T-cell (primary cell): ENCODE data around the gene CEP41. TPM values are rescaled to one million over a fixed set of nuclear protein-coding genes. Genes with fewer than 3 reads are reported as not detected.

Experiments
- ATAC-seq, 4 experiments: fragments of 200-7000 bp in 3 of 4; fragments of 150-1000 bp in 1 of 4; cut with Tn5 transposase; replicated peaks in 1 of 4; 1 replicate in 3 of 4; 2 replicates in 1 of 4; pipeline ENCODE4 v1.10.0; 2021; ENCODE audit warnings: moderate library complexity in 3 of 4, mild to moderate bottlenecking in 2 of 4, moderate number of reproducible peaks in 1 of 4
- CTCF ChIA-PET, 2 donors: fragments of 300-600 bp; sonication (Branson Sonifier 250); formaldehyde crosslinking; loops; one replicate each; lab custom pipeline; 2022; ENCODE audit warnings: antibody characterized with exemption in 2 of 2; lab: Charles Lee
- POLR2A ChIA-PET, 2 donors: fragments of 300-600 bp; sonication (Branson Sonifier 250); formaldehyde crosslinking; loops; one replicate each; lab custom pipeline; 2022; ENCODE audit warnings: antibody characterized with exemption in 2 of 2; lab: Charles Lee
- DNase-seq, 35 experiments: peaks; one replicate each; pipeline versions ENCODE4 v3.0.0 to v3.0.0-alpha.2; 2013 to 2023
- H3K27ac ChIP-seq: one replicate; pipeline ENCODE4 v1.5.1; 2013; ENCODE audit warnings: low read length
- H3K27me3 ChIP-seq, 2 experiments: replicated peaks in 1 of 2; 1 replicate in 1 of 2; 2 replicates in 1 of 2; pipeline versions ENCODE4 v1.6.1 to v1.7.0; 2013; ENCODE audit warnings: low read length in 1 of 2, mixed read lengths in 1 of 2; ENCODE audit not compliant: control insufficient read depth in 2 of 2, insufficient read depth in 2 of 2; ENCODE audit errors: extremely low read depth in 1 of 2
- H3K36me3 ChIP-seq, 2 donors: 1 replicate in 1 of 2; 2 replicates in 1 of 2; pipeline versions ENCODE4 v1.6.1 to v1.7.0; 2013; ENCODE audit warnings: low read length in 1 of 2; ENCODE audit not compliant: control insufficient read depth in 2 of 2, insufficient read depth in 1 of 2; ENCODE audit errors: extremely low read depth in 1 of 2
- H3K4me1 ChIP-seq, 2 experiments: 1 replicate in 1 of 2; 2 replicates in 1 of 2; pipeline versions ENCODE4 v1.6.1 to v1.7.0; 2013; ENCODE audit warnings: low read length in 2 of 2, mixed read lengths in 1 of 2; ENCODE audit not compliant: insufficient read depth in 2 of 2, control insufficient read depth in 1 of 2; ENCODE audit errors: extremely low read depth in 1 of 2
- H3K4me3 ChIP-seq, 2 donors: 1 replicate in 1 of 2; 2 replicates in 1 of 2; pipeline versions ENCODE4 v1.5.1 to v1.7.0; 2013; ENCODE audit warnings: mild to moderate bottlenecking in 2 of 2, low read length in 1 of 2, moderate library complexity in 1 of 2; ENCODE audit not compliant: control insufficient read depth in 1 of 2; ENCODE audit errors: extremely low read depth in 1 of 2
- H3K9me3 ChIP-seq: 2 replicates; pipeline ENCODE4 v1.7.0; 2013
- H3K27ac Mint-ChIP-seq, 2 donors: one replicate each; pipeline ENCODE4 v1.8.0; 2020 to 2021; ENCODE audit warnings: mild to moderate bottlenecking in 2 of 2, mixed read lengths in 2 of 2
- H3K27me3 Mint-ChIP-seq, 2 donors: one replicate each; pipeline ENCODE4 v1.8.0; 2021 to 2022; ENCODE audit warnings: mixed read lengths in 2 of 2
- H3K36me3 Mint-ChIP-seq: one replicate; pipeline ENCODE4 v1.8.0; 2021; ENCODE audit warnings: mixed read lengths
- H3K4me1 Mint-ChIP-seq, 3 donors: one replicate each; pipeline ENCODE4 v1.8.0; 2020 to 2022; ENCODE audit warnings: mixed read lengths in 3 of 3, mild to moderate bottlenecking in 1 of 3
- H3K4me3 Mint-ChIP-seq, 3 donors: one replicate each; pipeline ENCODE4 v1.8.0; 2020 to 2022; ENCODE audit warnings: mild to moderate bottlenecking in 3 of 3, mixed read lengths in 3 of 3, moderate library complexity in 3 of 3
- H3K9me3 Mint-ChIP-seq, 3 donors: one replicate each; pipeline ENCODE4 v1.8.0; 2020 to 2022; ENCODE audit warnings: mixed read lengths in 3 of 3
- WGBS: methylation state at CpG from one replicate; pipeline ENCODE4 v1.1.5; 2013; ENCODE audit warnings: missing lambda C conversion rate; ENCODE audit not compliant: insufficient coverage; 5-methylcytosine and 5-hydroxymethylcytosine counted together
- total RNA-seq, 35 experiments: library from RNA in 6 of 35; stranded (reverse) in 6 of 35; fragments of 120-200 nt in 1 of 35; gene quantifications; one replicate each; pipeline versions ENCODE4 v1.2.1 to v1.2.4 and lab custom pipeline; 2013 to 2026

Gene CEP41
- total RNA-seq, 5 donors from 2014 or later (not counting 1 experiment from before 2014, with no cell fraction given), result 6.3 to 13.6 (median 9.2) TPM

- no peak overlapping the region for H3K4me3 ChIP-seq
- Mint-ChIP-seq H3K4me1 (no peaks in the 10 kb centered on the region), H3K4me3 (no peak overlapping the region), H3K27ac (no peak overlapping the region), H3K27me3 (no peaks in the 10 kb centered on the region), H3K9me3 (no peaks in the 10 kb centered on the region), H3K36me3 (no peaks in the 10 kb centered on the region)
- 89% methylated on average over 6 of the region's 6 CpGs for WGBS
- CTCF ChIA-PET, result interaction anchor here in 1 of 2 donors (0.5 kb wide), 1 partner anchor 73 kb away, joined by 4 read pairs; no protein-coding TSS in a partner anchor
- no peaks in the 10 kb centered on the region for H3K9me3 ChIP-seq
- no peaks in the 10 kb centered on the region for H3K4me1 ChIP-seq
- no peaks in the 10 kb centered on the region for H3K36me3 ChIP-seq
- H3K27ac ChIP-seq, result no peak overlapping the region
- peaks cover 0 to 11% of the 10 kb centered on the region in 2 experiments for H3K27me3 ChIP-seq
- DNase-seq (no peak), ATAC-seq (no peak)
- POLR2A ChIA-PET, result no interaction called here
Observed at GRCh38 chr7:130385600-130386066, 55.2 kb downstream of the CEP41 start.

DNA sequence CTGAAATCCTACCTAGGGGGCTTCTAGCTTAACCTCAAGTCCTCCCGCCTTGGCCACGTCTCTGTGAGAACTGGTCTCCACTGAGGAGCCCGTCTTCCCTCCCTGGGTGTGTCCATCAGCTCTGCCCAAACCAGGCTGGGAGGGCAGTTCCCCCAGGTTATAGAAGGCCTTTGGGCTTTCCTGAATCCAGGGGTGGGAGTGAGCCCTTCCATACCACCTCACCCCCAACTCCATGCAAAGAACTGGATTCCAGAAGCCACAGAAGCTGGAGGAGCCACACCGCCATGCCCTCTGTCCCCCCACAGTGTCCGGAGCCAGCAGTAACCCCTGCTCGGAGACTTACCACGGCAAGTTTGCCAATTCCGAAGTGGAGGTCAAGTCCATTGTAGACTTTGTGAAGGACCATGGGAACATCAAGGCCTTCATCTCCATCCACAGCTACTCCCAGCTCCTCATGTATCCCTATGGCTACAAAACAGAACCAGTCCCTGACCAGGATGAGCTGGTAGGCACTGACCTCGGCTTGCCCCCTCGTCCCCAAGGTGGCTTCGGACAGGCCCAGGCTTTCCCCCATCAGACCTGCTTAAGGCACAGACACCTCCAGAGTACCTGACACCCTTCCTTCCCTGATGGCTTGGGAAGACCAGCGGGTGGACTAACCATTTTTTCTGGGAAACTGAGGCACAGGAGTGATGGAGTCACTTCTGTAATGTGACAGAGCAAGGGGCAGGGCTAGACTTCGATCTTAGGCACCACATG lies 55.8 kb downstream of the CEP41 start:
- Mint-ChIP-seq H3K36me3 (no peaks in the 10 kb centered on the region), H3K9me3 (no peaks in the 10 kb centered on the region), H3K27me3 (no peaks in the 10 kb centered on the region), H3K4me3 (no peak overlapping the region), H3K27ac (no peak overlapping the region), H3K4me1 (no peaks in the 10 kb centered on the region)
- Histone ChIP-seq H3K27ac (no peak overlapping the region), H3K36me3 (no peaks in the 10 kb centered on the region), H3K27me3 (peaks cover 0 to 15% of the 10 kb centered on the region in 2 experiments), H3K4me3 (no peak overlapping the region), H3K4me1 (no peaks in the 10 kb centered on the region), H3K9me3 (no peaks in the 10 kb centered on the region)
- WGBS, result 90% methylated on average over 11 of the region's 13 CpGs
- ChIA-PET POLR2A (no interaction called here), CTCF (no interaction called here)
- no peak for DNase-seq
- ATAC-seq, result no peak

DNA sequence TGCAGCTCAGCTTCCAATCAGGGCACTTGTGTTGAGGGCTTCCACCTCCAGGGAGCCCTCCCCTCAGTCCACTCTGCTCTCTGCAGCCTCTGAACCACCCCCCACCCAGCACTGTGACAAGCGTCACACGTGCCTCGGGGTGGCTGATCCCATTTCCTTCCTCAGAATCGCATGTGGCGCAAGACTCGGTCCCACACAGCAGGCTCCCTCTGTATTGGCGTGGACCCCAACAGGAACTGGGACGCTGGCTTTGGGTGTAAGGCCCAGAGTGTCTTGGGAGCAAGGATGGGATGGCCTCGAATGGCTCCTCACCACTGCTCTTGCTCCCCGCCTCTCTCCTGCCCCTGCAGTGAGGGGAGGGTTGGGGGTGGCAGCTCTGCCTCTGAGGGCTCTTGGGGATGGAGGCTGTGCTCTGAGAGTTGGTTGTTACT lies 56.4 kb downstream of the CEP41 start:
- DNase-seq, result no peak
- H3K4me3 Mint-ChIP-seq, result no peak overlapping the region
- no peaks in the 10 kb centered on the region for H3K27me3 Mint-ChIP-seq
- no peaks in the 10 kb centered on the region for H3K4me1 Mint-ChIP-seq
- H3K9me3 Mint-ChIP-seq, result no peaks in the 10 kb centered on the region
- no peak overlapping the region for H3K4me3 ChIP-seq
- ChIA-PET CTCF (no interaction called here), POLR2A (no interaction called here)
- peaks cover 0 to 22% of the 10 kb centered on the region in 2 experiments for H3K27me3 ChIP-seq
- WGBS, result 79% methylated on average over 7 of the region's 10 CpGs
- no peaks in the 10 kb centered on the region for H3K36me3 ChIP-seq
- H3K36me3 Mint-ChIP-seq, result no peaks in the 10 kb centered on the region
- H3K9me3 ChIP-seq, result no peaks in the 10 kb centered on the region
- no peak overlapping the region for H3K27ac ChIP-seq
- H3K4me1 ChIP-seq, result no peaks in the 10 kb centered on the region
- no peak for ATAC-seq
- H3K27ac Mint-ChIP-seq, result no peak overlapping the region

GRCh38 chr7:130383187-130383980 lies 57.4 kb downstream of the CEP41 start:
- Histone ChIP-seq H3K4me1 (no peaks in the 10 kb centered on the region), H3K4me3 (no peak overlapping the region), H3K36me3 (no peaks in the 10 kb centered on the region), H3K27ac (no peak overlapping the region), H3K27me3 (peaks cover 0 to 22% of the 10 kb centered on the region in 2 experiments), H3K9me3 (no peaks in the 10 kb centered on the region)
- Mint-ChIP-seq H3K27me3 (no peaks in the 10 kb centered on the region), H3K36me3 (no peaks in the 10 kb centered on the region), H3K27ac (no peak overlapping the region), H3K4me1 (no peaks in the 10 kb centered on the region), H3K4me3 (no peak overlapping the region), H3K9me3 (no peaks in the 10 kb centered on the region)
- CTCF ChIA-PET, result no interaction called here
- 92% methylated on average over 12 of the region's 18 CpGs for WGBS
- no peak for DNase-seq
- no peak for ATAC-seq
- POLR2A ChIA-PET, result no interaction called here

GRCh38 chr7:130381468-130382312 lies 59.1 kb downstream of the CEP41 start:
- WGBS, result 90% methylated on average over 29 of the region's 41 CpGs
- Mint-ChIP-seq H3K4me3 (no peak overlapping the region), H3K4me1 (no peaks in the 10 kb centered on the region), H3K36me3 (peaks cover under 1% of the 10 kb centered on the region), H3K27me3 (no peaks in the 10 kb centered on the region), H3K9me3 (peaks cover 0 to under 1% (median under 1%) of the 10 kb centered on the region in 3 donors), H3K27ac (no peak overlapping the region)
- Histone ChIP-seq H3K4me3 (no peak overlapping the region), H3K27ac (no peak overlapping the region), H3K9me3 (no peaks in the 10 kb centered on the region), H3K4me1 (no peaks in the 10 kb centered on the region), H3K27me3 (peaks cover 0 to 22% of the 10 kb centered on the region in 2 experiments), H3K36me3 (no peaks in the 10 kb centered on the region)
- ATAC-seq, result no peak
- DNase-seq, result no peak
- CTCF ChIA-PET, result no interaction called here
- POLR2A ChIA-PET, result no interaction called here

DNA sequence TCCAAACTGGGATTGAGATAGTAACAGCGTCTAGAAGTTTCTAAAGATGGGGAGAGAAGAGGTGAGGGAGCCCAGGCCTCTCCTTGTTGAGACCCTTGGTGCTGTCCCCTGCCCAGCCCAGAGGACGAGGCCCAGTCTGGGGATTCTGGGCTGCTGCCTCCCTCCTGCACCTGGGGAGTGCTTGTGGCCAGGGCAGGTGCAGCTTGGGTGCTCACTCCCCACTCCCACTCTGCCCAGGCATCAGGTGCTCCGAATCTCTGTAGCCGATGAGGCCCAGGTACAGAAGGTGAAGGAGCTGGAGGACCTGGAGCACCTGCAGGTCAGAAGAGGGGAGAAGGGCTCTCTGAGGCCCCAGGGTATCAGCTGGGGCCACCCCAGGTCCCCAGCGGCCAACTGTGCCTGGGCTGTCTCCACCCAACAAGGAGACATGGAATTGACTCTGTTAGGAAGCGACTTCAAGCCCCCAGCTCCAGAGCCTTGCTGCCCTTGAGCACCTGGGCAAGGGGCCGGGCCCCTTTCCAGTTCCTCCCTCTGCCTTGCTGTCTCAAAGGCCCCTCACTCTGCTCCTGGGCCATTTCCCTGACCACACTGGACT lies 59.9 kb downstream of the CEP41 start:
- POLR2A ChIA-PET, result no interaction called here
- peaks cover 0 to 21% of the 10 kb centered on the region in 2 experiments for H3K27me3 ChIP-seq
- H3K9me3 ChIP-seq, result no peaks in the 10 kb centered on the region
- Mint-ChIP-seq H3K4me1 (no peaks in the 10 kb centered on the region), H3K36me3 (peaks cover 3% of the 10 kb centered on the region), H3K4me3 (no peak overlapping the region), H3K9me3 (peaks cover 0 to 8% (median 7%) of the 10 kb centered on the region in 3 donors), H3K27ac (no peak overlapping the region), H3K27me3 (no peaks in the 10 kb centered on the region)
- H3K27ac ChIP-seq, result no peak overlapping the region
- no peaks in the 10 kb centered on the region for H3K4me1 ChIP-seq
- WGBS, result 87% methylated on average over 6 of the region's 7 CpGs
- ATAC-seq (no peak), DNase-seq (no peak)
- no peaks in the 10 kb centered on the region for H3K36me3 ChIP-seq
- H3K4me3 ChIP-seq, result no peak overlapping the region
- CTCF ChIA-PET, result no interaction called here
